Neural crest cell (in vitro differentiated cells): ENCODE data around the gene RAB3GAP2. TPM values are rescaled to one million over a fixed set of nuclear protein-coding genes. Genes with fewer than 3 reads are reported as not detected.
"Not testable (repeated sequence)": the region's sequence is repeated elsewhere in the genome, so short reads cannot be mapped to it uniquely, and the experiment has no call there.

Experiments used
- DNase-seq: peaks from one replicate; pipeline ENCODE4 v3.0.0; 2021; ENCODE audit warnings: low read depth, mixed read lengths, low spot score
- H3K27ac Mint-ChIP-seq: one replicate; pipeline ENCODE4 v1.8.0; 2021; ENCODE audit warnings: mild to moderate bottlenecking, mixed read lengths; ENCODE audit not compliant: unreplicated experiment
- H3K27me3 Mint-ChIP-seq: 2 replicates; pipeline ENCODE4 v1.8.0; 2021; ENCODE audit warnings: low read depth, mild to moderate bottlenecking, mixed read lengths
- H3K36me3 Mint-ChIP-seq: 2 replicates; pipeline ENCODE4 v1.8.0; 2021; ENCODE audit warnings: low read depth, mild to moderate bottlenecking, mixed read lengths
- H3K4me1 Mint-ChIP-seq: 2 replicates; pipeline ENCODE4 v1.8.0; 2021; ENCODE audit warnings: mixed read lengths
- H3K4me3 Mint-ChIP-seq: one replicate; pipeline ENCODE4 v1.8.0; 2021; ENCODE audit warnings: mild to moderate bottlenecking, mixed read lengths
- H3K9me3 Mint-ChIP-seq: 2 replicates; pipeline ENCODE4 v1.8.0; 2021; ENCODE audit warnings: mixed read lengths
- CTCF ChIP-seq: fragments of 200-600 bp; sonication (generic); conservative IDR thresholded peaks from 2 replicates; pipeline ENCODE4 v1.5.0; 2021; ENCODE audit warnings: antibody characterized with exemption, mild to moderate bottlenecking
- total RNA-seq: library from RNA; stranded (reverse); gene quantifications from 2 replicates; pipeline ENCODE4 v1.2.1, GENCODE V29; 2021

Gene RAB3GAP2
- total RNA-seq, 1 donor from 2014 or later, result 36.4 TPM

- no peaks in the 10 kb centered on the region for H3K4me1 Mint-ChIP-seq
- TF ChIP-seq CTCF, result no peak
- no peak overlapping the region for H3K27ac Mint-ChIP-seq
- no peak for DNase-seq
- H3K27me3 Mint-ChIP-seq, result no peaks in the 10 kb centered on the region
- H3K9me3 Mint-ChIP-seq, result peaks cover 26% of the 10 kb centered on the region
- peaks cover 77% of the 10 kb centered on the region for H3K36me3 Mint-ChIP-seq
- no peak overlapping the region for H3K4me3 Mint-ChIP-seq
These were observed 17.0 kb downstream of the RAB3GAP2 start for GRCh38 chr1:220255204-220255603.

- not testable (repeated sequence) for H3K27me3 Mint-ChIP-seq, H3K27ac Mint-ChIP-seq, DNase-seq, H3K4me3 Mint-ChIP-seq, H3K4me1 Mint-ChIP-seq
- H3K36me3 Mint-ChIP-seq, result peaks cover 82% of the 10 kb centered on the region
- peaks cover 22% of the 10 kb centered on the region for H3K9me3 Mint-ChIP-seq
These were observed 19.0 kb downstream of the RAB3GAP2 start for GRCh38 chr1:220253290-220253689.

- Mint-ChIP-seq H3K4me1 (no peaks in the 10 kb centered on the region), H3K27me3 (no peaks in the 10 kb centered on the region), H3K4me3 (no peak overlapping the region), H3K9me3 (peaks cover 27% of the 10 kb centered on the region), H3K27ac (no peak overlapping the region), H3K36me3 (peaks cover 80% of the 10 kb centered on the region)
- no peak for TF ChIP-seq CTCF
- no peak for DNase-seq
These were observed 21.0 kb downstream of the RAB3GAP2 start for GRCh38 chr1:220251272-220251671.

GRCh38 chr1:220250681-220251080 lies 21.6 kb downstream of the RAB3GAP2 start:
- no peak overlapping the region for H3K4me3 Mint-ChIP-seq
- peaks cover 5% of the 10 kb centered on the region for H3K4me1 Mint-ChIP-seq
- no peak for DNase-seq
- TF ChIP-seq CTCF, result no peak
- no peaks in the 10 kb centered on the region for H3K27me3 Mint-ChIP-seq
- H3K36me3 Mint-ChIP-seq, result peaks cover 79% of the 10 kb centered on the region
- H3K27ac Mint-ChIP-seq, result no peak overlapping the region
- H3K9me3 Mint-ChIP-seq, result peaks cover 30% of the 10 kb centered on the region

- DNase-seq, result no peak
- Mint-ChIP-seq H3K9me3 (peaks cover 30% of the 10 kb centered on the region), H3K4me1 (peaks cover 5% of the 10 kb centered on the region), H3K27me3 (no peaks in the 10 kb centered on the region), H3K27ac (no peak overlapping the region), H3K4me3 (no peak overlapping the region), H3K36me3 (peaks cover 79% of the 10 kb centered on the region)
- TF ChIP-seq CTCF, result no peak
These were observed 22.7 kb downstream of the RAB3GAP2 start for GRCh38 chr1:220249522-220249921.

GRCh38 chr1:220248715-220249265 lies 23.5 kb downstream of the RAB3GAP2 start:
- Mint-ChIP-seq H3K36me3 (peaks cover 81% of the 10 kb centered on the region), H3K9me3 (peaks cover 32% of the 10 kb centered on the region)
- H3K27me3 Mint-ChIP-seq, H3K27ac Mint-ChIP-seq, H3K4me1 Mint-ChIP-seq, H3K4me3 Mint-ChIP-seq, DNase-seq: not testable (repeated sequence)

- peaks cover 61% of the 10 kb centered on the region for H3K36me3 Mint-ChIP-seq
- not testable (repeated sequence) for H3K27ac Mint-ChIP-seq, H3K4me1 Mint-ChIP-seq, DNase-seq, H3K27me3 Mint-ChIP-seq
- peak overlapping the region; percentile 54 for H3K4me3 Mint-ChIP-seq
- peaks cover 26% of the 10 kb centered on the region for H3K9me3 Mint-ChIP-seq
These were observed 26.4 kb downstream of the RAB3GAP2 start for GRCh38 chr1:220245900-220246299.
